C1 segment of cervical spinal cord (tissue), 14 donors: ENCODE measurements around the gene ALS2CL.
A peak's percentile ranks its signal among the peaks of the same experiment; 100 is the strongest.
"Not testable (repeated sequence)": the region's sequence is repeated elsewhere in the genome, so short reads cannot be mapped to it uniquely, and the experiment has no call there.

Source experiments
- DNase-seq, 14 donors: peaks; one replicate each; lab custom pipeline; 2025; lab: John Stamatoyannopoulos, UW

The ALS2CL gene

GRCh38 chr3:46693038-46693891 is at the start of gene ALS2CL:
ALS2CL (minus strand) TSS chr3:46693679; CDS start chr3:46689440, 4,239 bp downstream.
- peak in 7 of 14 donors; percentile 11 to 38 (median 26) for DNase-seq

GRCh38 chr3:46742992-46743585 is 49.6 kb upstream of the ALS2CL start:
- no peak for DNase-seq

- DNase-seq = not testable (repeated sequence)
These were observed 46.1 kb upstream of the ALS2CL start for GRCh38 chr3:46739565-46739964.

- no peak for DNase-seq
These were observed 43.9 kb upstream of the ALS2CL start for GRCh38 chr3:46737329-46737731.

GRCh38 chr3:46736006-46736872 is 42.8 kb upstream of the ALS2CL start:
- no peak for DNase-seq

- no peak for DNase-seq
These were observed 41.3 kb upstream of the ALS2CL start for GRCh38 chr3:46734773-46735172.

- DNase-seq = no peak
These were observed 39.7 kb upstream of the ALS2CL start for GRCh38 chr3:46733026-46733800.

- no peak for DNase-seq
These were observed 38.3 kb upstream of the ALS2CL start for GRCh38 chr3:46731795-46732194.

- DNase-seq = no peak
These were observed 37.3 kb upstream of the ALS2CL start for GRCh38 chr3:46730819-46731218.

GRCh38 chr3:46729038-46729437 is 35.6 kb upstream of the ALS2CL start:
- no peak for DNase-seq

- no peak for DNase-seq
These were observed 32.3 kb upstream of the ALS2CL start for GRCh38 chr3:46725621-46726314.

- no peak for DNase-seq
These were observed 30.9 kb upstream of the ALS2CL start for GRCh38 chr3:46724424-46724823.

GRCh38 chr3:46722443-46722842 is 29.0 kb upstream of the ALS2CL start:
- no peak for DNase-seq

- DNase-seq = no peak
These were observed 27.5 kb upstream of the ALS2CL start for GRCh38 chr3:46721009-46721408.

- DNase-seq = no peak
These were observed 26.3 kb upstream of the ALS2CL start for GRCh38 chr3:46719735-46720271.

- DNase-seq = no peak
These were observed 25.6 kb upstream of the ALS2CL start for GRCh38 chr3:46719044-46719565.

- no peak for DNase-seq
These were observed 24.2 kb upstream of the ALS2CL start, which contains the start of gene PRSS50 for GRCh38 chr3:46717447-46718231. PRSS50 (minus strand) TSS chr3:46717869; CDS start chr3:46717824, 45 bp downstream.

GRCh38 chr3:46716461-46717441 is 23.3 kb upstream of the ALS2CL start:
- no peak for DNase-seq
